Measurements from ENCODE around the gene GRIN2A.

- TF ChIP-seq, protein P1, sequence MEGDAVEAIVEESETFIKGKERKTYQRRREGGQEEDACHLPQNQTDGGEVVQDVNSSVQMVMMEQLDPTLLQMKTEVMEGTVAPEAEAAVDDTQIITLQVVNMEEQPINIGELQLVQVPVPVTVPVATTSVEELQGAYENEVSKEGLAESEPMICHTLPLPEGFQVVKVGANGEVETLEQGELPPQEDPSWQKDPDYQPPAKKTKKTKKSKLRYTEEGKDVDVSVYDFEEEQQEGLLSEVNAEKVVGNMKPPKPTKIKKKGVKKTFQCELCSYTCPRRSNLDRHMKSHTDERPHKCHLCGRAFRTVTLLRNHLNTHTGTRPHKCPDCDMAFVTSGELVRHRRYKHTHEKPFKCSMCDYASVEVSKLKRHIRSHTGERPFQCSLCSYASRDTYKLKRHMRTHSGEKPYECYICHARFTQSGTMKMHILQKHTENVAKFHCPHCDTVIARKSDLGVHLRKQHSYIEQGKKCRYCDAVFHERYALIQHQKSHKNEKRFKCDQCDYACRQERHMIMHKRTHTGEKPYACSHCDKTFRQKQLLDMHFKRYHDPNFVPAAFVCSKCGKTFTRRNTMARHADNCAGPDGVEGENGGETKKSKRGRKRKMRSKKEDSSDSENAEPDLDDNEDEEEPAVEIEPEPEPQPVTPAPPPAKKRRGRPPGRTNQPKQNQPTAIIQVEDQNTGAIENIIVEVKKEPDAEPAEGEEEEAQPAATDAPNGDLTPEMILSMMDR (conservative IDR thresholded peaks at IDR 0.05), result no peak
- TF ChIP-seq ZFX (IDR thresholded peaks at IDR 0.05), result no peak
Measured at GRCh38 chr16:10078541-10078949, 103.7 kb downstream of the GRIN2A start.

All from C4-2B (cell line).